ENCODE results near the gene RPS6KA1. TPM values are rescaled to one million over a fixed set of nuclear protein-coding genes. Genes with fewer than 3 reads are reported as not detected.

Gene RPS6KA1
- 10 to 100 TPM; 16.9 to 32.2 (median 20.0) TPM for total RNA-seq
- 10 to 100 TPM; 13.6 to 13.7 TPM for polyA plus RNA-seq

DNA sequence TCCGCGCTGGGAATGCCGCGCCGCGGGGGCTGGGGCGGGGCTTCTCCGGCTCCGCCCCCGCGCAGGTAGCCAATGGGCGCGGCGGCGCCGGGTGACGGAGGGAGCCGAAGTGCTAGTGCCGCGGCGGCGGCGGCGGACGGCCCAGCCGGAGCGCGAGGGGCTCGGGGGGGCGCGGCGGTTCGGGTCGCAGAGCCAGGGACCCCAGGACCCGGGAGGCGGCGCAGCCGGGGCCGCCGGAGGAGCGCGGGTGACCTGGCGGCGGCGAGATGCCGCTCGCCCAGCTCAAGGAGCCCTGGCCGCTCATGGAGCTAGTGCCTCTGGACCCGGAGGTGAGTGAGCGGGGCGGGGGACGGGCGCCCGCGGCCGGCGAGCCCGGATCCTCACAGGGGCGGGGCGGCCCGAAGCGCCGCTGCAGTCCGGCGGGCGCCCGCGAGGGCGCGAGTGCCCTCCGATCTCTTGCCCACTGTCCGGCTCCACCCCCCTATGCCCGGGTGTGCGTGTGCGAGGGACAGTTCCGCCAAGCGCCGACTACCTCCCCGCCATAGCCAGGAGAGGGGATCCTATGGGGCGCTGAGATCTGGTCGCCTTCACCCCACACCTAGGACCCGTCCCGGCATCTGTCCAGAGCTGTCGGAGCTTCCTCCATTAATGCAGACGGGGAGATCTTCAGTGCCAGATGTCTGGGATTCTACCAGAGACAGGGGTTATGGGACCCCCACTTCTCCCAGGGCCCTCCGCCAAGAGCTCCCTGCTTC, at the start of gene RPS6KA1:
Gene RPS6KA1 (plus strand): TSS at position 107 of the 755 bp plus-strand sequence. CDS start 160 bp downstream, at position 267.
- TF ChIP-seq, protein P1, sequence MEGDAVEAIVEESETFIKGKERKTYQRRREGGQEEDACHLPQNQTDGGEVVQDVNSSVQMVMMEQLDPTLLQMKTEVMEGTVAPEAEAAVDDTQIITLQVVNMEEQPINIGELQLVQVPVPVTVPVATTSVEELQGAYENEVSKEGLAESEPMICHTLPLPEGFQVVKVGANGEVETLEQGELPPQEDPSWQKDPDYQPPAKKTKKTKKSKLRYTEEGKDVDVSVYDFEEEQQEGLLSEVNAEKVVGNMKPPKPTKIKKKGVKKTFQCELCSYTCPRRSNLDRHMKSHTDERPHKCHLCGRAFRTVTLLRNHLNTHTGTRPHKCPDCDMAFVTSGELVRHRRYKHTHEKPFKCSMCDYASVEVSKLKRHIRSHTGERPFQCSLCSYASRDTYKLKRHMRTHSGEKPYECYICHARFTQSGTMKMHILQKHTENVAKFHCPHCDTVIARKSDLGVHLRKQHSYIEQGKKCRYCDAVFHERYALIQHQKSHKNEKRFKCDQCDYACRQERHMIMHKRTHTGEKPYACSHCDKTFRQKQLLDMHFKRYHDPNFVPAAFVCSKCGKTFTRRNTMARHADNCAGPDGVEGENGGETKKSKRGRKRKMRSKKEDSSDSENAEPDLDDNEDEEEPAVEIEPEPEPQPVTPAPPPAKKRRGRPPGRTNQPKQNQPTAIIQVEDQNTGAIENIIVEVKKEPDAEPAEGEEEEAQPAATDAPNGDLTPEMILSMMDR (IDR thresholded peaks at IDR 0.05) = no peak
- Histone ChIP-seq H3K4me1 (peaks cover 4 to 25% (median 21%) of the 10 kb centered on the region in 3 donors), H3K36me3 (no peaks in the 10 kb centered on the region), H3K4me3 (peak within 1 kb of the TSS; percentile 74 to 83 (median 76)), H3K9me3 (no peaks in the 10 kb centered on the region), H3K27ac (peak within 1 kb of the TSS; percentile 78 to 89 (median 84)), H3K27me3 (no peaks in the 10 kb centered on the region)
- DNase-seq = peak; percentile 56 to 90 (median 72)
- 1% methylated on average over 36 to 86 of the region's 86 CpGs for WGBS, 2 donors
- intact Hi-C loops (cut with DNase I) = no loop called here
- ATAC-seq = peak; percentile 52 to 76 (median 66)
- FAIRE-seq = no peak

DNA sequence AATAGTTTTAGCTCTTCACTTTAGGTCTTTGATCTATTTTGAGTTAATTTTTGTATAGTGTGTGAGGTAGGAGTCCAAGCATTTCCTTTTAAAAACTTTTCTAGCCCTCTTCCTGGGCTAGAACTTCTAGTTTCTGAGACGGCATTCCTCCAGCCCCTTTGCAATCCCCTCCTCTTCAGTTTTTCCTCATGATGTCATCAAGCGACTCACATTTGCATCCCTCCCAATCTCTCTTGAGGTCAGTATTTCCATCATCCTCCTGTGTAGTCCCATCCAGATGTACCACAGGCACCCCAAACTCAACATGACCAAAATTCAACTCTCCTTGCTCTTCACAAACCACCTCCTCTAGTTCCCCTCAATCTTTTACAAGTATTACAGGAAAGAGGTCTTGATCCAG, 46.6 kb upstream of the RPS6KA1 start:
- ATAC-seq = no peak
- H3K9me3 ChIP-seq = no peaks in the 10 kb centered on the region
- no peak for FAIRE-seq
- H3K27me3 ChIP-seq = no peaks in the 10 kb centered on the region
- H3K27ac ChIP-seq = no peak overlapping the region
- no peaks in the 10 kb centered on the region for H3K4me1 ChIP-seq
- no peak for DNase-seq
- intact Hi-C loops (cut with DNase I) = no loop called here
- H3K36me3 ChIP-seq = peaks cover 0 to 5% (median 0%) of the 10 kb centered on the region in 3 donors
- no peak overlapping the region for H3K4me3 ChIP-seq
- 91 to 93% methylated on average over 2 of the region's 2 CpGs for WGBS, 2 donors
- TF ChIP-seq, protein P1 (IDR thresholded peaks at IDR 0.05) = no peak

DNA sequence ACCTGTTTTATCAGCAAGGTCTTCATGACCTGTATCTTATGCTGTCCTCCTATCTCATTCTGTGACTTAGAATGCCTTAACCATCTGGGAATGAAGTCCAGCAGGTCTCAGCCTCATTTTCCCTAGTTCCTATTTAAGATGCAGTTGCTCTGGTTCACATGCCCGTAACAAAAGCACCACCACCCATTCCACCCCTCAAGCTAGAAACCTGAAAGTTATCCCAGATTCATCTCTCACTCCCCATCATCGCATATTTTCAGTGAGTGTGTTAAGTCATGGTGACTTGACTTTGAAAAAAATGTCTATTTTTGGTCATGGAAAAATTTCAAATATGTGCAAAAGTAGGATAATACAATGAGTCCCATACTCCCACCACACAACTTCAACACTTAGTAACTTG, 45.6 kb upstream of the RPS6KA1 start:
- WGBS, 2 donors = 78 to 84% methylated on average over 2 of the region's 2 CpGs
- ATAC-seq = no peak
- TF ChIP-seq, protein P1 (IDR thresholded peaks at IDR 0.05) = no peak
- Histone ChIP-seq H3K4me3 (no peak overlapping the region), H3K36me3 (peaks cover 0 to 4% (median 0%) of the 10 kb centered on the region in 3 donors), H3K4me1 (no peaks in the 10 kb centered on the region), H3K9me3 (no peaks in the 10 kb centered on the region), H3K27me3 (no peaks in the 10 kb centered on the region), H3K27ac (no peak overlapping the region)
- DNase-seq = no peak
- no peak for FAIRE-seq
- intact Hi-C loops (cut with DNase I) = no loop called here

DNA sequence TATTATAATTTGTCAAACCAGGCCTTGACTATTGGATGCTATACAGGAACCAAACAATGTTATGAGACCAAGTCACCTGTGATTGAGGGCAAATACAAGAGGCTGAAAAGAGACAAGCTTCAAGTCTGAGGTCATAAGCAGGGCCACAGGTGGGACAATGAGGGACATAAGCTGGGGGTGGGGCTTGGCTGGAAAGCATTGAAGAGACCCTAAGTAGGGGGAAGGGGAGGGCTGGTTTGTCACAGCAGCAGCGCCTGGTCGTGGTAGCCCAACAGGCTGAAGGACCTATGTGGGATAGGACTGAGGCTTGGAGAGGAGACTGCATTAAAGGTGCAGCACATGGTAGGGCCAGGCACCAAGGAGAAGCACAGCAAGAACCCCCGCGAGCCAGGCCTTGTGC, 39.4 kb upstream of the RPS6KA1 start:
- Histone ChIP-seq H3K36me3 (no peaks in the 10 kb centered on the region), H3K4me1 (no peaks in the 10 kb centered on the region), H3K27me3 (no peaks in the 10 kb centered on the region), H3K4me3 (no peak overlapping the region), H3K27ac (no peak overlapping the region), H3K9me3 (no peaks in the 10 kb centered on the region)
- DNase-seq (peak in 1 of 6 donors; percentile 14), ATAC-seq (no peak), FAIRE-seq (no peak)
- intact Hi-C loops (cut with DNase I) = no loop called here
- TF ChIP-seq, protein P1 (IDR thresholded peaks at IDR 0.05) = no peak
- WGBS, 2 donors = 83 to 84% methylated on average over 4 of the region's 4 CpGs

DNA sequence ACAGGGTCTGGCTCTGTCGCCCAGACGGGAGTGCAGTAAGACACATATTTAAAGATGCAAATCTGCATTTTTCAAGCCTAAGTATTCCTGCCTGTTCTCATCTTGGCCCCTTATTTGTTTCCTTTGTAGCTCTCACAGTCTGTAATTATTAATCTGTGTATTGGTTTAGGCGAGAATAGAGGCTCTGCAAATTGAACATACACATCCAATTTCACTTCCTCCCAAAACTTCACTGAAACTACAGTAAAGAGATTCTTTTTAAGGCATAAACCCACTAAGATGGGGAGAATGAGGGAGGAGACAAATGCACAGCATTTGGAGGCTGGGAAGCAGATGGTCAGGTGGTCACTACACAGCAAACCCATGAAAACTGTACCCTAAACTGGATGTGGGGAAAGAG, 36.3 kb upstream of the RPS6KA1 start:
- no peaks in the 10 kb centered on the region for H3K27me3 ChIP-seq
- TF ChIP-seq, protein P1 (IDR thresholded peaks at IDR 0.05) = no peak
- no peak overlapping the region for H3K4me3 ChIP-seq
- FAIRE-seq = no peak
- no peaks in the 10 kb centered on the region for H3K9me3 ChIP-seq
- intact Hi-C loops (cut with DNase I) = no loop called here
- no peaks in the 10 kb centered on the region for H3K4me1 ChIP-seq
- WGBS, 2 donors = 39 to 61% methylated on average over 3 of the region's 3 CpGs
- no peak overlapping the region for H3K27ac ChIP-seq
- H3K36me3 ChIP-seq = no peaks in the 10 kb centered on the region
- no peak for DNase-seq
- no peak for ATAC-seq

Measured in pancreas (tissue), 10 donors.